Measurements from ENCODE around the gene GPD1L.
"Not testable (repeated sequence)": the region's sequence is repeated elsewhere in the genome, so short reads cannot be mapped to it uniquely, and the experiment has no call there.

The GPD1L gene

DNA sequence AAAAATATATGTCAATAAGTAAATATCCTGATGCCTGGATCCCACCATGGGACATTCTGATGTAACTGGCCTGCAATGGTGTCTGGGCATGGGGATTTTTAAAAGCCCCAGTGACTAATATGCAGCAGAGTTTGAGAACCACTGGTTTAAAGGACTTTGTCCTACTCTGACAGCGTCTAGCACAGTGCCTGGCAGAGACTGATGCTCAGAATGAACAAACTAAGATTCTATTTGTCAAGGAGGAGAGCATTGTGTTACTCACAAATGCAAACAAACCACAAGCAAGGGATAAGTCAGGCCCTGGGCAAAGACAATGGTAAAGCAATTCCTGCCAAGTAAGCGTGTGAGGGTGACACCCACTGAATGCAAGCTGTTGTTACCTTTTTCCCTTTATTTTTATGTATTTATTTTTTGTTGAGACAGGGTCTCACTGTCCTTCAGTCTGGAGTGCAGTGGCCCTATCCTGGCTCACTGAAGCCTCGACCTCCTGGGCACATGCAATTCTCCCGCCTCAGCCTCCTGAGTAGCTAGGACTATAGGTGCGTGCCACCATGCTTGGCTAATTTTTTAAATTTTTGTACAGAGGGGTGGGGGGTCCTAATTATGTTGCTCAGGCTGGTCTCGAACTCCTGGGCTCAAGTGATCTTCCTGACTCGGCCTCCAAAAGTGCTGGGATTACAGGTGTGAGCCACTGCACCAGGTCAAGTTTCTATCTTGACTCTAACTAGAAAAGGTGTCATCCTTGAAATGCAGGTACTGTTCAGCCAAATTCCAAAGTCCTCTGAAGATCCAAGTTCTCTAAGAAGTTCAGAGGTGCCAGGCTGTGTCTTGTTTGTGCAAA is 909 bp upstream of the GPD1L start:
- Histone ChIP-seq H3K4me3 (ENCODE audit: low read depth, low read length) (peak overlapping the region; percentile 82), H3K27me3 (ENCODE audit: insufficient read depth, low read length) (no peaks in the 10 kb centered on the region), H2AFZ (ENCODE audit: low read length, unreplicated experiment) (peak overlapping the region; percentile 99), H3K36me3 (ENCODE audit: insufficient read depth, low read length) (no peaks in the 10 kb centered on the region), H3K27ac (ENCODE audit: low read depth, low read length) (no peak overlapping the region), H3K4me1 (ENCODE audit: control insufficient read depth, insufficient read depth, low read length, unreplicated experiment) (peaks cover 18% of the 10 kb centered on the region), H3K79me2 (ENCODE audit: control insufficient read depth, insufficient read depth, low read length, unreplicated experiment) (no peaks in the 10 kb centered on the region)

GRCh38 chr3:32106929-32107362 is 526 bp downstream of the GPD1L start:
- H3K27ac ChIP-seq (ENCODE audit: low read depth, low read length): no peak overlapping the region
- no peaks in the 10 kb centered on the region for H3K36me3 ChIP-seq (ENCODE audit: insufficient read depth, low read length)
- H2AFZ ChIP-seq (ENCODE audit: low read length, unreplicated experiment): peak overlapping the region; percentile 61
- peak overlapping the region; percentile 82 for H3K4me3 ChIP-seq (ENCODE audit: low read depth, low read length)
- H3K4me1 ChIP-seq (ENCODE audit: control insufficient read depth, insufficient read depth, low read length, unreplicated experiment): peaks cover 18% of the 10 kb centered on the region
- no peaks in the 10 kb centered on the region for H3K79me2 ChIP-seq (ENCODE audit: control insufficient read depth, insufficient read depth, low read length, unreplicated experiment)
- H3K27me3 ChIP-seq (ENCODE audit: insufficient read depth, low read length): no peaks in the 10 kb centered on the region

GRCh38 chr3:32108224-32108623 is 1.8 kb downstream of the GPD1L start:
- H3K4me1 ChIP-seq (ENCODE audit: control insufficient read depth, insufficient read depth, low read length, unreplicated experiment): peaks cover 18% of the 10 kb centered on the region
- H3K27ac ChIP-seq (ENCODE audit: low read depth, low read length); H2AFZ ChIP-seq (ENCODE audit: low read length, unreplicated experiment); H3K36me3 ChIP-seq (ENCODE audit: insufficient read depth, low read length); H3K27me3 ChIP-seq (ENCODE audit: insufficient read depth, low read length); H3K4me3 ChIP-seq (ENCODE audit: low read depth, low read length); H3K79me2 ChIP-seq (ENCODE audit: control insufficient read depth, insufficient read depth, low read length, unreplicated experiment): not testable (repeated sequence)

GRCh38 chr3:32109256-32109655 is 2.8 kb downstream of the GPD1L start:
- Histone ChIP-seq H2AFZ (ENCODE audit: low read length, unreplicated experiment) (no peak overlapping the region), H3K27ac (ENCODE audit: low read depth, low read length) (no peak overlapping the region), H3K4me1 (ENCODE audit: control insufficient read depth, insufficient read depth, low read length, unreplicated experiment) (peaks cover 18% of the 10 kb centered on the region), H3K27me3 (ENCODE audit: insufficient read depth, low read length) (no peaks in the 10 kb centered on the region), H3K36me3 (ENCODE audit: insufficient read depth, low read length) (no peaks in the 10 kb centered on the region), H3K79me2 (ENCODE audit: control insufficient read depth, insufficient read depth, low read length, unreplicated experiment) (no peaks in the 10 kb centered on the region), H3K4me3 (ENCODE audit: low read depth, low read length) (no peak overlapping the region)

- Histone ChIP-seq H2AFZ (ENCODE audit: low read length, unreplicated experiment) (no peak overlapping the region), H3K79me2 (ENCODE audit: control insufficient read depth, insufficient read depth, low read length, unreplicated experiment) (no peaks in the 10 kb centered on the region), H3K27me3 (ENCODE audit: insufficient read depth, low read length) (no peaks in the 10 kb centered on the region), H3K36me3 (ENCODE audit: insufficient read depth, low read length) (no peaks in the 10 kb centered on the region), H3K27ac (ENCODE audit: low read depth, low read length) (no peak overlapping the region), H3K4me1 (ENCODE audit: control insufficient read depth, insufficient read depth, low read length, unreplicated experiment) (peaks cover 18% of the 10 kb centered on the region), H3K4me3 (ENCODE audit: low read depth, low read length) (no peak overlapping the region)
These were observed 3.9 kb downstream of the GPD1L start for GRCh38 chr3:32110233-32110760.

GRCh38 chr3:32111560-32111959 is 5.1 kb downstream of the GPD1L start:
- H3K27me3 ChIP-seq (ENCODE audit: insufficient read depth, low read length): no peaks in the 10 kb centered on the region
- H2AFZ ChIP-seq (ENCODE audit: low read length, unreplicated experiment): no peak overlapping the region
- H3K4me3 ChIP-seq (ENCODE audit: low read depth, low read length): no peak overlapping the region
- no peaks in the 10 kb centered on the region for H3K36me3 ChIP-seq (ENCODE audit: insufficient read depth, low read length)
- H3K4me1 ChIP-seq (ENCODE audit: control insufficient read depth, insufficient read depth, low read length, unreplicated experiment): peaks cover 9% of the 10 kb centered on the region
- no peaks in the 10 kb centered on the region for H3K79me2 ChIP-seq (ENCODE audit: control insufficient read depth, insufficient read depth, low read length, unreplicated experiment)
- no peak overlapping the region for H3K27ac ChIP-seq (ENCODE audit: low read depth, low read length)

DNA sequence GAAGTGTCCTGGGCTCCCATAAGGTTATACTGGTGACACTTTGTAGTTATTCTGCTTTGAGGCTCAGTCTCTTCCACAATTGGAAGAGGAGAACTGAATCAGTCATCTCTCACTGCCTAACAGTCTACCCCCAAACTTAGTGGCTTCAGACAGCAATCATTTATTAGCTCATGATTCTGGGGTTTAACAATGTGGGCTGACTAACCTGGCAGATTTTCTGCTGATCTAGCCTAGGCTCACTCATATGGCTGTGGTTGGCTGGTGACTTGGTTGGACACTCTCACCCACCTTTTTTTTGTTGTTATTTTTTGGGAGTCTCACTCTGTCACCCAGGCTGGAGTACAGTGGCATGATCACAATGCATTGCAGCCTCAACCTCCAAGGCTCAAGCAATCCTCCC is 7.1 kb downstream of the GPD1L start:
- Histone ChIP-seq H3K36me3 (ENCODE audit: insufficient read depth, low read length) (no peaks in the 10 kb centered on the region), H3K79me2 (ENCODE audit: control insufficient read depth, insufficient read depth, low read length, unreplicated experiment) (no peaks in the 10 kb centered on the region), H3K27ac (ENCODE audit: low read depth, low read length) (no peak overlapping the region), H3K4me1 (ENCODE audit: control insufficient read depth, insufficient read depth, low read length, unreplicated experiment) (peaks cover 9% of the 10 kb centered on the region), H3K4me3 (ENCODE audit: low read depth, low read length) (no peak overlapping the region), H3K27me3 (ENCODE audit: insufficient read depth, low read length) (no peaks in the 10 kb centered on the region), H2AFZ (ENCODE audit: low read length, unreplicated experiment) (no peak overlapping the region)

DNA sequence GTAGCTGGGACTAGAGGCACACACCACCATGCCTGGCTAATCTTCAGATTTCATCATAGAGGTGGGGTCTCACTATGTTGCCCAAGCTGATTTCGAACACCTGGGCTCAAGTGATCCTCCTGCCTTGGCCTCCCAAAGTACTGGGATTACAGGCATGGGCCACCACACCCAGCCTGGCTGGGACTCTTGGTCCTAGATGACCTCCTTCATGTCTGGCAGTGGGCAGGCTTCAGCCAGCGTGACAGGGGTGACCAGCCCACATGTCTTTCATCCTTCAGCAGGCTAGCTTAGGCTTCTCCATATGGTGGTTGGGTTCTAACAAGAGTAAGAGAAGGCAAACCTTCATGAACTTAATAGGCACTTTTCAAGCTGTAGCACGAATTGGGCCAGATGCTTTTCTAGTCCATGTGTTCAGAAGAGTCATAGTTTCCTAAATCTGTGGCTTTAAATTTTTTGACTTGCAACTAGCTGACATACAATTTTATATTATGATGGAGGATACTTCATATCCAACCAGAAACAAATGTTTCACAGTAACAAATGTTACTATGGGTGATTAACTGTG is 7.6 kb downstream of the GPD1L start:
- no peak overlapping the region for H3K27ac ChIP-seq (ENCODE audit: low read depth, low read length)
- H2AFZ ChIP-seq (ENCODE audit: low read length, unreplicated experiment): no peak overlapping the region
- no peaks in the 10 kb centered on the region for H3K36me3 ChIP-seq (ENCODE audit: insufficient read depth, low read length)
- no peaks in the 10 kb centered on the region for H3K27me3 ChIP-seq (ENCODE audit: insufficient read depth, low read length)
- no peaks in the 10 kb centered on the region for H3K79me2 ChIP-seq (ENCODE audit: control insufficient read depth, insufficient read depth, low read length, unreplicated experiment)
- peaks cover 9% of the 10 kb centered on the region for H3K4me1 ChIP-seq (ENCODE audit: control insufficient read depth, insufficient read depth, low read length, unreplicated experiment)
- no peak overlapping the region for H3K4me3 ChIP-seq (ENCODE audit: low read depth, low read length)

GRCh38 chr3:32114546-32115386 is 8.3 kb downstream of the GPD1L start:
- H2AFZ ChIP-seq (ENCODE audit: low read length, unreplicated experiment); H3K4me3 ChIP-seq (ENCODE audit: low read depth, low read length); H3K79me2 ChIP-seq (ENCODE audit: control insufficient read depth, insufficient read depth, low read length, unreplicated experiment); H3K27me3 ChIP-seq (ENCODE audit: insufficient read depth, low read length); H3K27ac ChIP-seq (ENCODE audit: low read depth, low read length); H3K4me1 ChIP-seq (ENCODE audit: control insufficient read depth, insufficient read depth, low read length, unreplicated experiment); H3K36me3 ChIP-seq (ENCODE audit: insufficient read depth, low read length): not testable (repeated sequence)

- H3K36me3 ChIP-seq (ENCODE audit: insufficient read depth, low read length): no peaks in the 10 kb centered on the region
- H3K4me3 ChIP-seq (ENCODE audit: low read depth, low read length): no peak overlapping the region
- H3K79me2 ChIP-seq (ENCODE audit: control insufficient read depth, insufficient read depth, low read length, unreplicated experiment): no peaks in the 10 kb centered on the region
- no peak overlapping the region for H3K27ac ChIP-seq (ENCODE audit: low read depth, low read length)
- H3K27me3 ChIP-seq (ENCODE audit: insufficient read depth, low read length): no peaks in the 10 kb centered on the region
- no peak overlapping the region for H2AFZ ChIP-seq (ENCODE audit: low read length, unreplicated experiment)
- H3K4me1 ChIP-seq (ENCODE audit: control insufficient read depth, insufficient read depth, low read length, unreplicated experiment): no peaks in the 10 kb centered on the region
These were observed 10.9 kb downstream of the GPD1L start for GRCh38 chr3:32117320-32117719.

All from ACC112 (cell line).